BLaER1 (cell line): ENCODE results near the gene ATP10B.
A peak's percentile ranks its signal among the peaks of the same experiment; 100 is the strongest.

Experiments used
- H3K27ac ChIP-seq: shearing (Covaris generic); formaldehyde crosslinking; 2 replicates; pipeline ENCODE4 v1.8.1; 2022
- H3K27me3 ChIP-seq: shearing (Covaris generic); formaldehyde crosslinking; 2 replicates; pipeline ENCODE4 v1.8.1; 2022
- H3K36me3 ChIP-seq: shearing (Covaris generic); formaldehyde crosslinking; 2 replicates; pipeline ENCODE4 v1.8.1; 2022
- H3K4me1 ChIP-seq: shearing (Covaris generic); formaldehyde crosslinking; 2 replicates; pipeline ENCODE4 v1.8.1; 2022
- H3K4me2 ChIP-seq: shearing (Covaris generic); formaldehyde crosslinking; 2 replicates; pipeline ENCODE4 v1.8.1; 2022
- H3K4me3 ChIP-seq: shearing (Covaris generic); formaldehyde crosslinking; 2 replicates; pipeline ENCODE4 v1.8.1; 2022
- H3K9ac ChIP-seq: shearing (Covaris generic); formaldehyde crosslinking; 2 replicates; pipeline ENCODE4 v1.8.1; 2022
- H3K9me3 ChIP-seq: shearing (Covaris generic); formaldehyde crosslinking; 2 replicates; pipeline ENCODE4 v1.8.1; 2022
- H4K20me1 ChIP-seq: shearing (Covaris generic); formaldehyde crosslinking; 2 replicates; pipeline ENCODE4 v1.8.1; 2022
- Cebpa-rat ChIP-seq: shearing (Covaris generic); IDR thresholded peaks from 2 replicates; pipeline ENCODE4 v1.8.1; 2022

ATP10B gene

DNA sequence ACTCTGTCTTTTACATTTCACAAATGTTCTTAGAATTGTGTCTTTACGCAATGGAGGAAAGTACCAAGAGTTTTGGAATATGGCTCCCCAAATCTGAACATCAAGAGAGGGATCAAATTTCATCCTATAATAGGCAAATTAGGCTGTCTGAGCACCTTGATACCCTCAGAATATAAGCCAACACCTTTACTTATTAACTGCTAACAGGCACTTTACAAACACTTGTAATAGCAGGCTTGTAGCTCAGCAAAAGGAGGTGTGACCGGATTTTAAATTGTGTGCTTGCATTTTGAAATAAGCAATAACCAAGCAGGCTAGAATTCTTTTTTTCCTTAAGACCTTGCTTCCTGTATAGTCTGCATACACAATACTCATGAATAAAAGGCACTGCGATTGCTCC is 92.0 kb downstream of the ATP10B start:
- no peak overlapping the region for H3K27ac ChIP-seq
- no peak overlapping the region for H3K4me3 ChIP-seq
- H3K4me2 ChIP-seq, result no peak overlapping the region
- H3K9me3 ChIP-seq, result peaks cover 7% of the 10 kb centered on the region; the same call in 1 of the 2 replicates
- no peak for TF ChIP-seq Cebpa-rat
- no peaks in the 10 kb centered on the region for H3K4me1 ChIP-seq
- H3K36me3 ChIP-seq, result no peaks in the 10 kb centered on the region
- no peak overlapping the region for H3K9ac ChIP-seq
- H3K27me3 ChIP-seq, result no peaks in the 10 kb centered on the region
- H4K20me1 ChIP-seq, result no peaks in the 10 kb centered on the region

DNA sequence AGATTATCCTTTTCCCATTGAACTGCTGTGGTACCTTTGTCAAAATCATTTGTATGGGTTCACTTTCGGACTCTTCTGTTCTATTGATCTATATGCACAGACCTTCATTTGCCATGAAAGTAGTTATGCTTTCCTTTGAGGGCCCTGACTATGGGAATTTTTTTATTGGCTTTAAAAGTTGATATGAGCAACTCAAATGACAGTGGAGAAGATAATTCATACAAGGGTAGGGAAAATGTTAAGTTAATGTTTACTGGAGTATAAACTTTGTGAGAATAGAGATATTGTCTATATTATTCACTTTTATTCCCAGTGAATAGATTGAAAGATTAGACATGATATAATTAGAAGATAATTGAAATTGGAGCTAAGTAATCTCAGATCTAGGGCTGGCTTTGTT is 94.8 kb downstream of the ATP10B start:
- Histone ChIP-seq H3K36me3 (no peaks in the 10 kb centered on the region), H3K9ac (no peak overlapping the region), H3K4me2 (no peak overlapping the region), H3K4me3 (no peak overlapping the region), H3K9me3 (peaks cover 7% of the 10 kb centered on the region; the same call in 1 of the 2 replicates), H3K27ac (no peak overlapping the region), H4K20me1 (no peaks in the 10 kb centered on the region), H3K4me1 (no peaks in the 10 kb centered on the region), H3K27me3 (no peaks in the 10 kb centered on the region)
- no peak for TF ChIP-seq Cebpa-rat

GRCh38 chr5:160750938-160751657 is 100.9 kb downstream of the ATP10B start:
- Histone ChIP-seq H4K20me1 (no peaks in the 10 kb centered on the region), H3K4me1 (peaks cover 29% of the 10 kb centered on the region), H3K36me3 (no peaks in the 10 kb centered on the region), H3K9me3 (no peaks in the 10 kb centered on the region), H3K4me2 (no peak overlapping the region), H3K9ac (no peak overlapping the region), H3K27me3 (no peaks in the 10 kb centered on the region), H3K27ac (no peak overlapping the region), H3K4me3 (no peak overlapping the region)
- TF ChIP-seq Cebpa-rat, result no peak

- H3K9ac ChIP-seq, result no peak overlapping the region
- no peak overlapping the region for H3K4me2 ChIP-seq
- no peaks in the 10 kb centered on the region for H3K36me3 ChIP-seq
- no peaks in the 10 kb centered on the region for H4K20me1 ChIP-seq
- peaks cover 35% of the 10 kb centered on the region for H3K4me1 ChIP-seq
- no peak for TF ChIP-seq Cebpa-rat
- H3K4me3 ChIP-seq, result no peak overlapping the region
- H3K9me3 ChIP-seq, result no peaks in the 10 kb centered on the region
- H3K27ac ChIP-seq, result no peak overlapping the region
- no peaks in the 10 kb centered on the region for H3K27me3 ChIP-seq
These were observed 102.3 kb downstream of the ATP10B start for GRCh38 chr5:160749682-160750081.

- no peak for TF ChIP-seq Cebpa-rat
- peak overlapping the region; percentile 15; the same call in 1 of the 2 replicates for H3K4me2 ChIP-seq
- peaks cover 41% of the 10 kb centered on the region for H3K4me1 ChIP-seq
- no peaks in the 10 kb centered on the region for H3K36me3 ChIP-seq
- H3K9me3 ChIP-seq, result no peaks in the 10 kb centered on the region
- H4K20me1 ChIP-seq, result no peaks in the 10 kb centered on the region
- no peak overlapping the region for H3K27ac ChIP-seq
- H3K4me3 ChIP-seq, result no peak overlapping the region
- H3K27me3 ChIP-seq, result no peaks in the 10 kb centered on the region
- no peak overlapping the region for H3K9ac ChIP-seq
These were observed 103.0 kb downstream of the ATP10B start for GRCh38 chr5:160749026-160749425.

- no peaks in the 10 kb centered on the region for H3K27me3 ChIP-seq
- peak overlapping the region; percentile 34; the same call in 1 of the 2 replicates for H3K27ac ChIP-seq
- peak overlapping the region; percentile 51 for H3K4me2 ChIP-seq
- no peak overlapping the region for H3K4me3 ChIP-seq
- no peaks in the 10 kb centered on the region for H3K36me3 ChIP-seq
- no peaks in the 10 kb centered on the region for H3K9me3 ChIP-seq
- no peak overlapping the region for H3K9ac ChIP-seq
- TF ChIP-seq Cebpa-rat, result no peak
- H4K20me1 ChIP-seq, result no peaks in the 10 kb centered on the region
- peaks cover 52% of the 10 kb centered on the region for H3K4me1 ChIP-seq
These were observed 104.0 kb downstream of the ATP10B start for GRCh38 chr5:160747987-160748386.

DNA sequence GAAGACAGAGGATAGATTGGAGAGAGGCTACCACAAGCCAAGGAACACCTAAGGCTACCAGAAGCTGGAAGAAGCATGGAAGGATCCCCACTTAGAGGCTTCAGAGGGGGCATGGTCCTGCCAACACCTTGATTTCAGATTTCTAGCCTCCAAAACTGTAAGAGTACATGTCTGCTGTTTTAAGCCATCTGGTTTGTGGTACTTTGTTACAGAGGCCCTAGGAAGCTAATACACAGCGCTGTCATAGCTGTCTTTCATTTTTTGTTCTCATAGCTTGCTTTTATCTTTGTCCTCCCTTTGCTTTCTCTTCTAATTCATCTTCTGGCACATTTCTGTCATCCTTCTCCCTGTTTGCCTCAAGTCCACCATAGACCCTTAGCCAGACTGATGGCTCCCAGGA is 104.5 kb downstream of the ATP10B start:
- Histone ChIP-seq H3K9me3 (no peaks in the 10 kb centered on the region), H3K27ac (peak overlapping the region; percentile 44; the same call in 1 of the 2 replicates), H3K9ac (no peak overlapping the region), H3K4me1 (peaks cover 56% of the 10 kb centered on the region), H3K27me3 (no peaks in the 10 kb centered on the region), H3K4me2 (peak overlapping the region; percentile 51), H4K20me1 (no peaks in the 10 kb centered on the region), H3K36me3 (no peaks in the 10 kb centered on the region), H3K4me3 (no peak overlapping the region)
- no peak for TF ChIP-seq Cebpa-rat

- H3K9ac ChIP-seq, result no peak overlapping the region
- no peaks in the 10 kb centered on the region for H3K36me3 ChIP-seq
- H3K4me1 ChIP-seq, result peaks cover 61% of the 10 kb centered on the region
- no peaks in the 10 kb centered on the region for H3K9me3 ChIP-seq
- no peaks in the 10 kb centered on the region for H4K20me1 ChIP-seq
- no peak overlapping the region for H3K4me3 ChIP-seq
- no peaks in the 10 kb centered on the region for H3K27me3 ChIP-seq
- peak overlapping the region; percentile 73 for H3K4me2 ChIP-seq
- H3K27ac ChIP-seq, result peak overlapping the region; percentile 5; the same call in 1 of the 2 replicates
- no peak for TF ChIP-seq Cebpa-rat
These were observed 107.5 kb downstream of the ATP10B start for GRCh38 chr5:160744268-160745101.

- H3K27me3 ChIP-seq, result no peaks in the 10 kb centered on the region
- peak overlapping the region; percentile 73 for H3K4me2 ChIP-seq
- H3K27ac ChIP-seq, result 0 out of 2 replicates have a peak overlapping the region, but pooled peaks have one; percentile 24
- H4K20me1 ChIP-seq, result no peaks in the 10 kb centered on the region
- no peaks in the 10 kb centered on the region for H3K9me3 ChIP-seq
- H3K4me1 ChIP-seq, result peaks cover 46% of the 10 kb centered on the region
- H3K9ac ChIP-seq, result no peak overlapping the region
- no peak overlapping the region; the same call in 1 of the 2 replicates for H3K4me3 ChIP-seq
- no peak for TF ChIP-seq Cebpa-rat
- H3K36me3 ChIP-seq, result no peaks in the 10 kb centered on the region
These were observed 109.0 kb downstream of the ATP10B start for GRCh38 chr5:160743027-160743426.

GRCh38 chr5:160742446-160742845 is 109.6 kb downstream of the ATP10B start:
- Histone ChIP-seq H3K4me2 (peak overlapping the region; percentile 73), H3K27me3 (no peaks in the 10 kb centered on the region), H3K36me3 (no peaks in the 10 kb centered on the region), H3K27ac (no peak overlapping the region), H4K20me1 (no peaks in the 10 kb centered on the region), H3K9me3 (no peaks in the 10 kb centered on the region), H3K4me3 (no peak overlapping the region), H3K4me1 (peaks cover 41% of the 10 kb centered on the region), H3K9ac (no peak overlapping the region)
- no peak for TF ChIP-seq Cebpa-rat
